Fibroblast of peridontal ligament (primary cell): ENCODE data around the gene NME4.

Experiments
- DNase-seq: peaks from one replicate; pipeline ENCODE4 v3.0.0-alpha.2; 2010; ENCODE audit errors: extremely low read depth

The NME4 gene

GRCh38 chr16:363766-364490 lies 33.1 kb upstream of the NME4 start:
- DNase-seq = no peak

- no peak for DNase-seq
Measured at GRCh38 chr16:364595-365491, 32.2 kb upstream of the NME4 start.

- DNase-seq = no peak
Measured at GRCh38 chr16:366476-366875, 30.5 kb upstream of the NME4 start.

- no peak for DNase-seq
Measured at GRCh38 chr16:367333-367903, 29.6 kb upstream of the NME4 start.

- DNase-seq = no peak
Measured at GRCh38 chr16:368388-369158, 28.4 kb upstream of the NME4 start.

- DNase-seq = no peak
Measured at GRCh38 chr16:369275-369865, 27.6 kb upstream of the NME4 start.

GRCh38 chr16:369866-370436 lies 27.0 kb upstream of the NME4 start:
- no peak for DNase-seq

- peak; percentile 94 for DNase-seq
Measured at GRCh38 chr16:370443-370842, 26.6 kb upstream of the NME4 start, which contains the start of gene MRPL28. MRPL28 (minus strand) TSS chr16:370538; CDS start chr16:370218, 320 bp downstream.

GRCh38 chr16:370979-371514 lies 26.0 kb upstream of the NME4 start:
- no peak for DNase-seq

- DNase-seq = no peak
Measured at GRCh38 chr16:371515-372301, 25.3 kb upstream of the NME4 start.

- DNase-seq = no peak
Measured at GRCh38 chr16:372302-372983, 24.6 kb upstream of the NME4 start.

GRCh38 chr16:373020-373598 lies 23.9 kb upstream of the NME4 start:
- DNase-seq = no peak

- DNase-seq = no peak
Measured at GRCh38 chr16:373848-374615, 23.0 kb upstream of the NME4 start.

GRCh38 chr16:374616-374926 lies 22.4 kb upstream of the NME4 start:
- DNase-seq = no peak

GRCh38 chr16:375212-375611 lies 21.8 kb upstream of the NME4 start:
- no peak for DNase-seq

- no peak for DNase-seq
Measured at GRCh38 chr16:375927-376816, 20.8 kb upstream of the NME4 start.

- no peak for DNase-seq
Measured at GRCh38 chr16:376817-377418, 20.1 kb upstream of the NME4 start.
